ENCODE results near the gene ADM5.
"Not testable (repeated sequence)": the region's sequence is repeated elsewhere in the genome, so short reads cannot be mapped to it uniquely, and the experiment has no call there.

ADM5 gene

GRCh38 chr19:49696115-49696514, 6.7 kb downstream of the ADM5 start:
- ATAC-seq = no peak
- DNase-seq = no peak
- Mint-ChIP-seq H3K27me3 (peaks cover 14% of the 10 kb centered on the region), H3K9me3 (no peaks in the 10 kb centered on the region), H3K36me3 (ENCODE audit: low read depth) (no peaks in the 10 kb centered on the region), H3K4me1 (peaks cover 5% of the 10 kb centered on the region), H3K4me3 (no peak overlapping the region), H3K27ac (no peak overlapping the region)

- no peak for ATAC-seq
- H3K4me3 Mint-ChIP-seq = no peak overlapping the region
- H3K27ac Mint-ChIP-seq = no peak overlapping the region
- no peaks in the 10 kb centered on the region for H3K9me3 Mint-ChIP-seq
- H3K4me1 Mint-ChIP-seq = peaks cover 2% of the 10 kb centered on the region
- H3K27me3 Mint-ChIP-seq = peaks cover 14% of the 10 kb centered on the region
- no peak for DNase-seq
- H3K36me3 Mint-ChIP-seq (ENCODE audit: low read depth) = no peaks in the 10 kb centered on the region
These were observed 7.5 kb downstream of the ADM5 start for GRCh38 chr19:49696865-49697264.

GRCh38 chr19:49699364-49699763, 10.0 kb downstream of the ADM5 start:
- H3K36me3 Mint-ChIP-seq (ENCODE audit: low read depth) = no peaks in the 10 kb centered on the region
- H3K4me1 Mint-ChIP-seq = no peaks in the 10 kb centered on the region
- DNase-seq = no peak
- H3K27me3 Mint-ChIP-seq = peaks cover 7% of the 10 kb centered on the region
- no peaks in the 10 kb centered on the region for H3K9me3 Mint-ChIP-seq
- H3K27ac Mint-ChIP-seq = no peak overlapping the region
- no peak overlapping the region for H3K4me3 Mint-ChIP-seq
- ATAC-seq = no peak

- H3K9me3 Mint-ChIP-seq = no peaks in the 10 kb centered on the region
- DNase-seq (no peak), ATAC-seq (peak; percentile 33)
- no peaks in the 10 kb centered on the region for H3K4me1 Mint-ChIP-seq
- no peak overlapping the region for H3K27ac Mint-ChIP-seq
- H3K27me3 Mint-ChIP-seq = peaks cover 7% of the 10 kb centered on the region
- H3K36me3 Mint-ChIP-seq (ENCODE audit: low read depth) = no peaks in the 10 kb centered on the region
- H3K4me3 Mint-ChIP-seq = no peak overlapping the region
These were observed 11.2 kb downstream of the ADM5 start for GRCh38 chr19:49700563-49700962.

GRCh38 chr19:49701271-49701786, 11.9 kb downstream of the ADM5 start:
- H3K4me3 Mint-ChIP-seq = no peak overlapping the region
- DNase-seq (no peak), ATAC-seq (no peak)
- no peak overlapping the region for H3K27ac Mint-ChIP-seq
- H3K4me1 Mint-ChIP-seq = no peaks in the 10 kb centered on the region
- H3K36me3 Mint-ChIP-seq (ENCODE audit: low read depth) = no peaks in the 10 kb centered on the region
- no peaks in the 10 kb centered on the region for H3K9me3 Mint-ChIP-seq
- peaks cover 7% of the 10 kb centered on the region for H3K27me3 Mint-ChIP-seq

GRCh38 chr19:49704888-49705642, 15.7 kb downstream of the ADM5 start:
- H3K27ac Mint-ChIP-seq = no peak overlapping the region
- no peak for ATAC-seq
- H3K36me3 Mint-ChIP-seq (ENCODE audit: low read depth) = no peaks in the 10 kb centered on the region
- no peak for DNase-seq
- no peaks in the 10 kb centered on the region for H3K4me1 Mint-ChIP-seq
- H3K27me3 Mint-ChIP-seq = peaks cover 5% of the 10 kb centered on the region
- no peaks in the 10 kb centered on the region for H3K9me3 Mint-ChIP-seq
- no peak overlapping the region for H3K4me3 Mint-ChIP-seq

- Mint-ChIP-seq H3K27ac (no peak overlapping the region), H3K4me3 (no peak overlapping the region)
These were observed 16.5 kb downstream of the ADM5 start for GRCh38 chr19:49705919-49706318.

GRCh38 chr19:49710372-49710951, 21.1 kb downstream of the ADM5 start:
- H3K27me3 Mint-ChIP-seq = no peaks in the 10 kb centered on the region
- no peaks in the 10 kb centered on the region for H3K9me3 Mint-ChIP-seq
- no peaks in the 10 kb centered on the region for H3K4me1 Mint-ChIP-seq
- ATAC-seq = no peak
- no peak for DNase-seq
- H3K4me3 Mint-ChIP-seq = no peak overlapping the region
- H3K36me3 Mint-ChIP-seq (ENCODE audit: low read depth) = no peaks in the 10 kb centered on the region
- no peak overlapping the region for H3K27ac Mint-ChIP-seq

More at GRCh38 chr19:49705919-49706318, 16.5 kb downstream of the ADM5 start:
- H3K36me3 Mint-ChIP-seq (ENCODE audit: low read depth) = no peaks in the 10 kb centered on the region
- no peaks in the 10 kb centered on the region for H3K4me1 Mint-ChIP-seq
- peaks cover 5% of the 10 kb centered on the region for H3K27me3 Mint-ChIP-seq
- ATAC-seq = no peak
- no peak for DNase-seq
- H3K9me3 Mint-ChIP-seq = no peaks in the 10 kb centered on the region

GRCh38 chr19:49712397-49712859, 23.0 kb downstream of the ADM5 start:
- H3K9me3 Mint-ChIP-seq = no peaks in the 10 kb centered on the region
- no peak overlapping the region for H3K27ac Mint-ChIP-seq
- no peaks in the 10 kb centered on the region for H3K36me3 Mint-ChIP-seq (ENCODE audit: low read depth)
- H3K4me3 Mint-ChIP-seq = no peak overlapping the region
- ATAC-seq = no peak
- H3K4me1 Mint-ChIP-seq = peaks cover 6% of the 10 kb centered on the region
- no peaks in the 10 kb centered on the region for H3K27me3 Mint-ChIP-seq
- no peak for DNase-seq

GRCh38 chr19:49713236-49713845, 23.9 kb downstream of the ADM5 start:
- Mint-ChIP-seq H3K4me3 (no peak overlapping the region), H3K9me3 (no peaks in the 10 kb centered on the region), H3K27me3 (no peaks in the 10 kb centered on the region), H3K4me1 (peaks cover 10% of the 10 kb centered on the region), H3K36me3 (ENCODE audit: low read depth) (no peaks in the 10 kb centered on the region), H3K27ac (no peak overlapping the region)
- DNase-seq (no peak), ATAC-seq (no peak)

- Mint-ChIP-seq H3K4me3 (no peak overlapping the region), H3K27ac (peak overlapping the region; percentile 42), H3K36me3 (ENCODE audit: low read depth) (no peaks in the 10 kb centered on the region), H3K9me3 (no peaks in the 10 kb centered on the region), H3K27me3 (no peaks in the 10 kb centered on the region), H3K4me1 (peaks cover 12% of the 10 kb centered on the region)
- ATAC-seq = no peak
- DNase-seq = no peak
These were observed 26.8 kb downstream of the ADM5 start for GRCh38 chr19:49716154-49716553.

GRCh38 chr19:49718511-49718910, 29.1 kb downstream of the ADM5 start:
- Mint-ChIP-seq H3K4me3 (peak overlapping the region; percentile 54), H3K27ac (peak overlapping the region; percentile 42), H3K27me3 (no peaks in the 10 kb centered on the region), H3K9me3 (no peaks in the 10 kb centered on the region), H3K4me1 (peaks cover 14% of the 10 kb centered on the region), H3K36me3 (ENCODE audit: low read depth) (peaks cover 2% of the 10 kb centered on the region)
- no peak for DNase-seq
- ATAC-seq = no peak

- Mint-ChIP-seq H3K36me3 (ENCODE audit: low read depth) (peaks cover 2% of the 10 kb centered on the region), H3K4me1 (peaks cover 14% of the 10 kb centered on the region), H3K9me3 (no peaks in the 10 kb centered on the region), H3K4me3 (peak overlapping the region; percentile 1), H3K27ac (no peak overlapping the region), H3K27me3 (no peaks in the 10 kb centered on the region)
- DNase-seq = no peak
- no peak for ATAC-seq
These were observed 29.6 kb downstream of the ADM5 start for GRCh38 chr19:49718991-49719390.

- not testable (repeated sequence) for ATAC-seq; DNase-seq; H3K27ac Mint-ChIP-seq; H3K27me3 Mint-ChIP-seq; H3K9me3 Mint-ChIP-seq; H3K36me3 Mint-ChIP-seq (ENCODE audit: low read depth)
- H3K4me3 Mint-ChIP-seq = peak overlapping the region; percentile 1
- H3K4me1 Mint-ChIP-seq = peaks cover 18% of the 10 kb centered on the region
These were observed 30.0 kb downstream of the ADM5 start for GRCh38 chr19:49719420-49719819.
